Measurements from ENCODE around the gene STARD4.
A peak's percentile ranks its signal among the peaks of the same experiment; 100 is the strongest.

GRCh38 chr5:111461255-111461671 is 51.1 kb downstream of the STARD4 start:
- TF ChIP-seq POLR2A (IDR thresholded peaks at IDR 0.05) (no peak), CTCF (IDR thresholded peaks at IDR 0.05) (peak in 3 of 6 experiments; percentile 38 to 47 (median 40))

Measured in adrenal gland (tissue), 5 donors.